ENCODE measurements around the gene SENP2. TPM values are rescaled to one million over a fixed set of nuclear protein-coding genes. Genes with fewer than 3 reads are reported as not detected.
A peak's percentile ranks its signal among the peaks of the same experiment; 100 is the strongest.

SENP2 gene
- total RNA-seq, 1 experiment from 2014 or later, result 52.7 TPM

DNA sequence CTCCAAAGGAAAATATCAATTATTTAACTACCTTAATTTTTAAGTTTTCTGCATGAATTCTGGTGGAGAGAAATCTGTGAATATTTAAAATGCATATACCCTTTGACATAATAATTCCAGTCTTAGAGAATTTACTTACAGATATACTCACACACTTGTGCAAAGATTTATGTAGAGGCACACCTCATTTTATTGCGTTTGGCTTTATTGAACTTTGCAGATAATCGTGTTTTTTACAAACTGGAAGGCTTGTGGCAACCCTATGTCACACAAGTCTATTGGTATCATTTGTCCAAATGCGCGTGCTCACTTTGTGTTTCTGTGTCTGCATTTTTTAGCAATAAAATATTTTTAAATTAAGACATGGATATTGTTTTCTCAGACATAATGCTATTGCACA is 81.5 kb downstream of the SENP2 start:
- no TSS peak for BruUV-seq (replicated peaks)
- no peak for DNase-seq (ENCODE audit: low read depth, low spot score)
- intact Hi-C loops (cut with micrococcal nuclease; ENCODE audit: unreplicated experiment) (loop anchor here (10.0 kb wide), 1 partner anchor 157 kb away; the partner anchor contains the start of gene IGF2BP2), in situ Hi-C loops (cut with HindIII; ENCODE audit: low pct_unique_long_range_greater_than_20kb, low sequenced_read_pairs) (no loop called here)
- ChIA-PET CTCF (no interaction called here), POLR2A (no interaction called here)
- H3K36me3 ChIP-seq (ENCODE audit: control insufficient read depth, insufficient read depth, low read length), result peaks cover 25% of the 10 kb centered on the region
- H3K4me3 ChIP-seq (ENCODE audit: low read depth in 2 of 2, low read length in 2 of 2), result no peak overlapping the region
- TF ChIP-seq, protein P1, sequence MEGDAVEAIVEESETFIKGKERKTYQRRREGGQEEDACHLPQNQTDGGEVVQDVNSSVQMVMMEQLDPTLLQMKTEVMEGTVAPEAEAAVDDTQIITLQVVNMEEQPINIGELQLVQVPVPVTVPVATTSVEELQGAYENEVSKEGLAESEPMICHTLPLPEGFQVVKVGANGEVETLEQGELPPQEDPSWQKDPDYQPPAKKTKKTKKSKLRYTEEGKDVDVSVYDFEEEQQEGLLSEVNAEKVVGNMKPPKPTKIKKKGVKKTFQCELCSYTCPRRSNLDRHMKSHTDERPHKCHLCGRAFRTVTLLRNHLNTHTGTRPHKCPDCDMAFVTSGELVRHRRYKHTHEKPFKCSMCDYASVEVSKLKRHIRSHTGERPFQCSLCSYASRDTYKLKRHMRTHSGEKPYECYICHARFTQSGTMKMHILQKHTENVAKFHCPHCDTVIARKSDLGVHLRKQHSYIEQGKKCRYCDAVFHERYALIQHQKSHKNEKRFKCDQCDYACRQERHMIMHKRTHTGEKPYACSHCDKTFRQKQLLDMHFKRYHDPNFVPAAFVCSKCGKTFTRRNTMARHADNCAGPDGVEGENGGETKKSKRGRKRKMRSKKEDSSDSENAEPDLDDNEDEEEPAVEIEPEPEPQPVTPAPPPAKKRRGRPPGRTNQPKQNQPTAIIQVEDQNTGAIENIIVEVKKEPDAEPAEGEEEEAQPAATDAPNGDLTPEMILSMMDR (IDR thresholded peaks at IDR 0.05), result no peak
- TF ChIP-seq POLR2AphosphoS5 (IDR thresholded peaks at IDR 0.05; ENCODE audit: low read depth, low read length) (no peak), TCF7L2 (IDR thresholded peaks at IDR 0.05; ENCODE audit: low read depth, low read length) (no peak), SIN3A (IDR thresholded peaks at IDR 0.05; ENCODE audit: borderline replicate concordance, insufficient read depth, low read depth, low read length) (no peak)
- TF ChIP-seq, protein P2, sequence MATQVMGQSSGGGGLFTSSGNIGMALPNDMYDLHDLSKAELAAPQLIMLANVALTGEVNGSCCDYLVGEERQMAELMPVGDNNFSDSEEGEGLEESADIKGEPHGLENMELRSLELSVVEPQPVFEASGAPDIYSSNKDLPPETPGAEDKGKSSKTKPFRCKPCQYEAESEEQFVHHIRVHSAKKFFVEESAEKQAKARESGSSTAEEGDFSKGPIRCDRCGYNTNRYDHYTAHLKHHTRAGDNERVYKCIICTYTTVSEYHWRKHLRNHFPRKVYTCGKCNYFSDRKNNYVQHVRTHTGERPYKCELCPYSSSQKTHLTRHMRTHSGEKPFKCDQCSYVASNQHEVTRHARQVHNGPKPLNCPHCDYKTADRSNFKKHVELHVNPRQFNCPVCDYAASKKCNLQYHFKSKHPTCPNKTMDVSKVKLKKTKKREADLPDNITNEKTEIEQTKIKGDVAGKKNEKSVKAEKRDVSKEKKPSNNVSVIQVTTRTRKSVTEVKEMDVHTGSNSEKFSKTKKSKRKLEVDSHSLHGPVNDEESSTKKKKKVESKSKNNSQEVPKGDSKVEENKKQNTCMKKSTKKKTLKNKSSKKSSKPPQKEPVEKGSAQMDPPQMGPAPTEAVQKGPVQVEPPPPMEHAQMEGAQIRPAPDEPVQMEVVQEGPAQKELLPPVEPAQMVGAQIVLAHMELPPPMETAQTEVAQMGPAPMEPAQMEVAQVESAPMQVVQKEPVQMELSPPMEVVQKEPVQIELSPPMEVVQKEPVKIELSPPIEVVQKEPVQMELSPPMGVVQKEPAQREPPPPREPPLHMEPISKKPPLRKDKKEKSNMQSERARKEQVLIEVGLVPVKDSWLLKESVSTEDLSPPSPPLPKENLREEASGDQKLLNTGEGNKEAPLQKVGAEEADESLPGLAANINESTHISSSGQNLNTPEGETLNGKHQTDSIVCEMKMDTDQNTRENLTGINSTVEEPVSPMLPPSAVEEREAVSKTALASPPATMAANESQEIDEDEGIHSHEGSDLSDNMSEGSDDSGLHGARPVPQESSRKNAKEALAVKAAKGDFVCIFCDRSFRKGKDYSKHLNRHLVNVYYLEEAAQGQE (IDR thresholded peaks at IDR 0.05; ENCODE audit: insufficient read depth in 1 of 2, low read depth in 2 of 2, low read length in 1 of 2), result no peak
- H3K4me1 ChIP-seq (ENCODE audit: control insufficient read depth, insufficient read depth, low read length), result no peaks in the 10 kb centered on the region
- no peaks in the 10 kb centered on the region for H3K27me3 ChIP-seq (ENCODE audit: control insufficient read depth, insufficient read depth, low read length)
- H3K27ac ChIP-seq (ENCODE audit: low read length), result no peak overlapping the region
- no peak for ATAC-seq
- H3K9me3 ChIP-seq (ENCODE audit: control insufficient read depth, insufficient read depth, low read depth, low read length), result no peaks in the 10 kb centered on the region

DNA sequence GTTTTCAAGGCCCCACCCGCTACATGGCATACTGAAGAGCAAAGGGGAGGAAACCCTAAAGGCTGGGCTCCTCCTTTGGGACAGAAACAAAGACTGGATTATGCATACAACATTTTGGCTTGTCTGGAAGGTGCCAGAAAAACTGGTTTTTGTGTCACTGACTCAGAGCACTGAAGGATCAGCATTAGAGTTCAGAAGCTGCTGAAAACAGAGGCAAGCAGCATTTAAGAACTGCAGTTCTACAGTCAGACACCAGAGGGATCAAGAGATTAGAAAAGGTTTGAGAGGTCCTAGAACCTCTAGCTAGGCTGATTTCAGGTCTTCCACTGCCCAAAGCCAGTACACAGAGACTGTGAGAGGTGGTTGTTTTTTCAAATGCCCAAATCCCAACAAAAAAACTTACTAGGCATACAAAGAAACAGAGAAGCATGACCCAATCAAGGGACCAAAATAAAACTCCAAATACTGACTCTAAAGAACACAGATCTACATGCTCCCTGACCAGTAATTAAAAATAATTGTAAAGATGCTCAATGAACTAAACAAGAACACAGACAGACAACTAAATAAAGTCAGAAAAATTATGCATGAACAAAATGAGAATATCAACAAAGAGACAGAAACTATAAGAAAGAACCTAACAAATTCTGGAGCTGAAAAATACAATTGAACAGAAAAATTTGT is 91.2 kb downstream of the SENP2 start:
- H3K9me3 ChIP-seq (ENCODE audit: control insufficient read depth, insufficient read depth, low read depth, low read length), result no peaks in the 10 kb centered on the region
- no TSS peak for BruUV-seq (replicated peaks)
- in situ Hi-C loops (cut with HindIII; ENCODE audit: low pct_unique_long_range_greater_than_20kb, low sequenced_read_pairs) (no loop called here), intact Hi-C loops (cut with micrococcal nuclease; ENCODE audit: unreplicated experiment) (loop anchor here (5.0 kb wide), 1 partner anchor 55 kb away; no protein-coding TSS in a partner anchor)
- H3K4me1 ChIP-seq (ENCODE audit: control insufficient read depth, insufficient read depth, low read length), result no peaks in the 10 kb centered on the region
- no peak overlapping the region for H3K27ac ChIP-seq (ENCODE audit: low read length)
- peak; percentile 69 for DNase-seq (ENCODE audit: low read depth, low spot score)
- no peak for TF ChIP-seq POLR2AphosphoS5 (IDR thresholded peaks at IDR 0.05; ENCODE audit: low read depth, low read length)
- TF ChIP-seq, protein P1 (IDR thresholded peaks at IDR 0.05), result peak; percentile 85
- no peaks in the 10 kb centered on the region for H3K27me3 ChIP-seq (ENCODE audit: control insufficient read depth, insufficient read depth, low read length)
- ChIA-PET POLR2A (interaction anchor here (0.8 kb wide), 1 partner anchor 266 kb away, joined by 7 read pairs; no protein-coding TSS in a partner anchor), CTCF (interaction anchor here (0.6 to 1.4 kb wide), 11 partner anchors 16 to 236 kb away, joined by 3 to 10 read pairs (median 5); no protein-coding TSS in a partner anchor)
- peak; percentile 94 for ATAC-seq
- peaks cover 25% of the 10 kb centered on the region for H3K36me3 ChIP-seq (ENCODE audit: control insufficient read depth, insufficient read depth, low read length)
- no peak overlapping the region for H3K4me3 ChIP-seq (ENCODE audit: low read depth in 2 of 2, low read length in 2 of 2)
